GM19324 (cell line): ENCODE data around the gene SMAD2.

Experiments used
- ATAC-seq: cut with Tn5 transposase; IDR thresholded peaks from one replicate; pipeline ENCODE4 v1.9.1; 2021; ENCODE audit warnings: mild to moderate bottlenecking, moderate library complexity; ENCODE audit not compliant: unreplicated experiment, low FRiP score

Gene SMAD2

DNA sequence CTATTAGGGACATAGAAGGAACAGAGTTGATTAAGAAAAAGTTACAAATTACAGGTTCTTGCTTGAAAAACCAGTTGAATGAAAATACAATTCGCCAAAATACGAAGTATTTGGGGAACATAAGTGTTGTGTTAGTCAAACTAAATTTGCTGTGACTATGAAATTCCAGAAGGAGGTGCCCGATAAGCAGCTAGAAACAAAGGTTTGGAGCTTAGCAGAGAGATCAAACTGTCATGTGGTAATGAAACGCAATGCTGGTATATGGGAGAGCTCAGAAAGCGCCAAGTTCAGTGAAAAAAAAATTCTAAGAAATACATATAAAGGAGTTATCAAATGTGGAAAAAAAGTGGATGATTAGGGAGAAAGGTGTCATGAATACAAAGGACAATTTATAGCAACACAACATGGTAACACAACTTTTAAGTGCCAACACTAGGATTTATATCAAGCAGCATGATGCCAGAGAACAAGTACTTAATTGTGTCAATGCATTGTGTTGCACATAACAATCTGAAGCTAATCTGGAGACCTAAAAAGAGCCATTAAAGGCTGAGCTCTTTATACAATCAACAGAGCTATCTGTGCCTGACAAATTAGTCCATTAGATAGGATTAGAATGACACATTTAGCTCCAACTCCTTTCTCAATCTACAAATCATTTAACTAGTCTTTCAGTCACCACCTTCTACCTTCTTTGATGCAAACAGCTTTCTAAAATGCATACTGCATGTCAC, 31.2 kb downstream of the SMAD2 start:
- ATAC-seq = no peak

DNA sequence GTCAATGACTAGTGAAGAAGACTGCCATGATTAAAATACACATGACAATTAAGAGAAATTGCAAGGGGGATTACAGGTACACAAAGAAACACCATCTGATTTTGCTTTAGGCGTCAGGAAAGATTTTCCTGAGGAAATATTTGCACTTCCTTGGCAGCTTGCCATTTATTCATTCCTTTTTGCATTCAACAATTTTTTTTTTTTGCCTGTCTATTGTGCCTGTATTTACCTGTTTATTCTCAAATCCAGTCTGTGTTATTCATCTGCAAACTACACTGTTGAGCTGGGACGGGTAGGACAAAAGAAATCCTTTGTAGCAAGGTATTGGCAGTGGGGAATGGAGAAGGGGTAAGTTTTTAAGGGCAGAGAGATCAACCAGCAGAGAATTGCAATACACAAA, 31.8 kb downstream of the SMAD2 start:
- ATAC-seq = no peak

DNA sequence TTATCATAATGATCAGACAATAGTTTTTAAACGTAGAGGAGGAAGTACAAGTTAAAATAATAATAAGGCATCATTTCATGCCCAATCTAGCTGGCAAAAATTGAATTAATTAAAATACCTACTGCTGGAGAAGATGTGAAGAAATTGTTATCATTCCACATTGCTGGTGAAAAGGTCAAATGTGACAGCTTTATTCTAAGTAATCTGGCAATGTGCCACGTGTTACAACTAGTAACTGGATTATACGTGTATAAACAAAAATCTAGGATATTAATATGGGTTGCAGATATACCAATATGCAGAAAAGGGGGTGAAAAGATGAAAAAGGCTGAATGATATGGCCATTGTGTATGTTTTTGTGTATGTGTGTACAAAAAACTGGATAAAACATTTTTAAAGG, 32.4 kb downstream of the SMAD2 start:
- no peak for ATAC-seq

DNA sequence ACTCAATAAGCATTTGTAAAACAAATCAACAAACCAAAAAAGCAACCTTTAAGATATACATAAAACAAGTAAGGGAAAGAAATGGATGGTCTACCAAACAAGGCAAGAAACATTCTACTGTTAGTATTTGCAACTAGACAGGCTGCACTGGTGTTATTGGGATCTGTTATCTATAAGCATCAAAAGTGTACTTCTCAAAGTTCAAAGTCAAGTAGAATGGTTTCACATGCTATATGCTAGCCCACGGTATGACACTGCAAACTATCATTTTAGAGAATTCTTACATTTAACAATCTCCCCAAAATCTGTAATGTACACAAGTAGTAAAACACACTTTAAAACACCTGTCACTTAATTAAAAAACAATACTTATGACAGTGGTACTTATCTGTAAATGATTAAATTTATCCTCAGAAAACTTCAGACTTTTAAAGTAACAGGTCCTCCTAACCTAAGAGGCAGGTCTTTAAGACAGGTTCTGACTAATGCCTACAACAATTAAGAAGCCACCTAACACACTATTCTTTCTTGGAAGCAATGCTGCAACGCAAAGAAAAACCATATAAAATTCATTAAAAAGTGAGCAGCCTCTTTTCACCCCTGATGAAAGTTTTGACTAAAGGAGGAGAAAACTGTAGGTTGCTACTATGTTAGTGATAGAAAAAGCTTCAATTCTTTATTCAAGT, 34.8 kb downstream of the SMAD2 start:
- ATAC-seq = no peak

DNA sequence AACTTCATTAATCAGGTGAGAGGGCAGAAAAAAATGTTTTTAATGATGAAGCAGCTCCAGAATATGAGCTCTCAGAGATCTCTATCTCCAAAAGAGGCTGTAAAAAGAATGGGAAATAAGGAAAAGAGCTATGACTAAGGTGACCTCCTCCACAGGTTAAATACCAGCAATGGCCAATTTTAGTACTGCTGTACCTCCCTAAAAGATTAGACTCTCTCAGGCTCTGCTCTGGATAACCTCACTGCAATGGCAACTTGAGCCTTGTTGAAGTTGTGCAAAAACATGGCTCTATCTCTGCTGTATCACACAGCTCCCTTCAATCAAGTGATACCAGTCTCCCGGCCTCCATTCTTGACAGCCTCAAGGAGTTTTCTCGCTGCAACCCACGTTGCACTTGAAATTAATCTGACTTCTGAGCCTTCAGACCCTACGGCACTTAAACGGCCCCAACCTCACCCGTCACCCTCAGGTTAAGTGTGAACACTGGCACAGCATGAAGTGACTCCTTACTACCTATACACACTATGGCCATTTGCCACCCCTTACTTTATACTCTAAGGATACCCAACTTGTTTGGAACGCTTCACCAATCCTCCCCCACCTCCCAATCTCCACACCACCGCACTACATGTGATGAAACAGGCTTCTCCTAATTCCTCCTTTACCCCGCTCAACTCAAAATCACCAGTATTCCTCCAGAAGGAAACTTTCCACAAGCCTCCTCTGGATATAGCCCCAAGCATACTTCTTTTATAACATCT, 36.3 kb downstream of the SMAD2 start:
- no peak for ATAC-seq

DNA sequence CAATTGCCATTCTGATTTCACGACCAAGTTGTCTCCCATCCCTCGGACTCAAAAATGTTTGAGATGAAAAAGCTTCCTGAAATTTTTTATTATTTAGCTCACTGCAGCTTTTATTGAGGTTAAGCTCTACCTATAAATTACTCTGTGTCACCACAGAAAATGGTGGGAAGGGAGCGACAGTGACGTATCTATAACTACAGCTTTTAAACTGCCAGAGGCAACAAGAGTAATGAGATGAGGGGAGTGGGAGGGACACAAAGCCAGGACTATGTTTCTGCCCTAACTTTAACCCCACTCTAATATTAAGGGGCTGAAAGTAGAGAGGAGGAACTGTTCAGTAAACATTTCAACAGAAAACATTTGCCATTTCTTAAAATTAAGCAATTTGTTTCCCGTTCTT, 37.4 kb downstream of the SMAD2 start:
- no peak for ATAC-seq

DNA sequence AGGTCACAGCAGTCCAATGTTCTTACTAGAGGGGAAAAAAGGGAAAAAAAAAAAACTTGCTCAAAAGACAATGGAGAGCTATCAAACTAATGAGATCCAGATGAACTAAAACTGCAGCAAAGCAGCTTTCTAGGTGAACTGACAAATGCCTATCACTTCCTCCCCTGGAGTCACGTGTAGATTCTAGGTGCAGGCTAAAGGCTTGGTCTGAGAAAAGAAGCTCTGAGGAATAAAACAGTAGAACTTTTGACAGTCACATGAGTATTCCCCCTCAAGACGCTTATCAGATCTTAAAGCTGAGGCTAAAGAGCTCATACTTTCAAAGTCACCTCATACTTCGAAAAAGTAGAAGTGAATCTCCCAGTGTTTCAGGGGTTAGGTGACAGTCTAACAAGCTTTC, 42.3 kb downstream of the SMAD2 start:
- ATAC-seq = no peak

DNA sequence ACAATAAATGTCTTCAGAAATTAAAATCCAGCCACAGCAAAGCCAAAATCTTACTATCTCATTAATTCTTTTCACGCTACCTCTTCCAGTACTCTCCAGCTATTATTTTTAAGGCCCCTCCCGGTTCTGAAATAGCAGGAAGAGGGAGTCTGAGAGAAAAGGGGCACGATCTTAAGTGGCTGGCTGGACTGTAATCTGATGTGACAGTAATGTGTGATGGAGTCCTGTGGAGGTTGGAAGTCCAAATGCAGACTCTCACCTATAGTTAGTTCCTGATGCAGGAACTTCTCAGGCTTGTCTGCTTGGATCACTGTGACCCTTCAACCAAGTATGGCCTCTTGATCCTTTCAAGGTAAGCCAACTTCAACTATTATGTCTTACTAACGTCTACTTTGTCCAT, 43.2 kb downstream of the SMAD2 start:
- no peak for ATAC-seq

DNA sequence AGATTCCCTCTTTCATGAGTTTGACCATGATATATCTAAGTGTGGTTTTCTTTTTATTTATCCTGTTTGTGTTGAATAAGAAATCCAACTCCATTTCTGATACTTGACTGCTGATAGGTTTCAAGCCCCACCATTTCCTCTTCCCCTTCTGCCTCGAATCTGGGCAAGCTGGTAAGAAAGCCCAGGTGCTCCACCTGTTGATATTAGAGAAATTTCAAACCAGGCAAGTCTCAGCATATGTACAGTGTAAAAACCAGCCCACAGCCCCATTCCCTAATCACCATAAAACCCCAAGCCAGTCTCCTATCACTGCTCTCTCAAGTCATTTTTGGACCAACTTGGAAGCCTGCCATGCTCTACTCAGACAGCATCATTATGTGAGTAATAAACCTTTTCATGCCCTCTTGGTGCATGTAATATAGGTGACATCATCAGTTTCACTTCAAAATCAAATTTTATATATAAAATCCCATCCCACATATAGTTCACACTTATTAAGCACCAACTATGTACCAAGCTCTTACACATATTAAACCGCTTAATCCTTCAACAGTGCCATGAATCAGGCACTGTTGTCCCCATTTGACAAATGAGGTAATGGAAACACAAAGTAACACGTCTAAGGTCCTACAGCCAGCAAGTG, 46.6 kb downstream of the SMAD2 start:
- no peak for ATAC-seq

DNA sequence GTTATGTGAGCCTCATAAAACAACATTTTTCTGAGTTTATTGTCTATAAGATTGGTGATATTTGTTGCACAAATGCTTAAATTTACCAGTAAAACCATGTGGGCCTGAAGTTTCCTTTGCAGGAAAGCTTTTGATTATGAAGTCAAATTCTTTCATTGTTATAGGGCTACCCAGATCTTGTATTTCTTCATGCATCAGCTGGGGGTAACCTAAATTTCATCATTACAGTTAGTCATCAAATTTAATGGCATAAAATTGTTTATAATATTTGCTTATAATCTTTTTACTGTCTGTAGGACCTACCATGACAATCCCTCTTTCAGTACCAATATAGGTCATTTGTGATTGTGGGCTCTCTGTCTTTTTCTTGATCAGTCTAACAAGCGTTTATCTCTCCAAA, 47.8 kb downstream of the SMAD2 start:
- no peak for ATAC-seq

DNA sequence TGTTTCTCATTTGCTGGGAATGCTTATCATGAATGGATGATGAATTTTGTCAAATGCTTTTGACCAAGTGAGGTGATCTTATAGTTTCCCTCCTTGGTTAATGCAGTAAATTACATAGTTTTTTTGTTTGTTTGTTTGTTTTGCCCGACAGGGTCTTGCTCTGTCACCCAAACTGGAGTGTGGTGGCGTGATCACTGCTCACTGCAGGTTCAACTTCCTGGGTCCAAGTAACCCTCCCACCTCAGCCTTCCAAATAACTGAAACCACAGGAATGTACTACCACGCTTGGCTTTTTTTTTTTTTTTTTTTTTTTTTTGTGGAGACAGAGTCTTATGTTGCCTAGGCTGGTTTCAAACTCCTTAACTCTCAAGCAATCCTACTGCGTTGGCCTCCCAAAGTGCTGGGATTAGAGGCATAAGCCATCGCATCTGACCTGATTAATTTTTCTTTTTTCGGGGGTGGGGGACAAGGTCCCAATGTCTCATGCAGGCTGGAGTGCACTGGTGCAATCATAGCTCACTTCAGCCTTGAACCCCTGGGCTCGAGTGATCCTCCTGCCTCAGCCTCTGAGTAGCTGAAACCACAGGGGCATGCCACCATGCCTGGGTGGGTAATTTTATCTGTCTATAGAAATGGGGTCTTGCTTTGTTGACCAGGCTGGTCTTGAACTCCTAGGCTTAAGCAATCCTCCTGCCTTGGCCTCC, 48.6 kb downstream of the SMAD2 start:
- no peak for ATAC-seq

DNA sequence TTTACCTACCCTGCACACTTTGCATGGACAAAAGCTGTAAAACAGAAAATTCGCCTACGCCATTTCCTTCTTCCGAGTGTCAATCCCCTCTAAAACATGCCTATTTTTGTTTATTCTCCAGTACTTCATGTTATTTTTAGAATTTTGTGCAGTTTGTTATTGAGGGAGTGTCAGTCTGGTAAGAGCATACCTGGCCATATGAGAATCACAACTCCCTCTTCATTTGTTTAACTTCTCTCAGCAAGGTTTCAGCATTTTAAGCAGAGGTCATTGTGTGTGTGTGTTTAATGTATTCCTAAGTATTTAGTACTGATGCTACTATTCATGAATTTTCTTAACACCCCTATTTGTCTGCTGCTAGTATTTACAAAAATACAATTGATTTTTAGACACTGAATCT, 49.4 kb downstream of the SMAD2 start:
- ATAC-seq = no peak

DNA sequence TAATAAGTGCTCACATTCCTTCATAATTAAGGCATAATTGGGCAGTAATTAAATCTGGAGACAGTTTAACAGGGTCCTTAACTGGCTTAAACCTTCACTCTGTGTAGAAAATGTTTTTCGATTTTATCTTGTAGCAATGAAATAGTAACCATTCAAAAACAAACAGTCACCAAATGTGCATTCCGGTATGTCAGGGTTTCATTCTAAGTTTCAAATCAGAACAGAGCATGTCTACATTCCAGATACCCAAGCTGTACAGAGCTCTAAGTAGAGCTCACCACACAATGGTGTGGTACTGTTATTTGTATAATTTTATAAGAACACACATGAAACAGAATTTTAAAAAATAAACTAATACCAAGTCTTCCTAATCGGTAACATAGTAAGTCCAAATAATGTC, 52.6 kb downstream of the SMAD2 start:
- no peak for ATAC-seq

DNA sequence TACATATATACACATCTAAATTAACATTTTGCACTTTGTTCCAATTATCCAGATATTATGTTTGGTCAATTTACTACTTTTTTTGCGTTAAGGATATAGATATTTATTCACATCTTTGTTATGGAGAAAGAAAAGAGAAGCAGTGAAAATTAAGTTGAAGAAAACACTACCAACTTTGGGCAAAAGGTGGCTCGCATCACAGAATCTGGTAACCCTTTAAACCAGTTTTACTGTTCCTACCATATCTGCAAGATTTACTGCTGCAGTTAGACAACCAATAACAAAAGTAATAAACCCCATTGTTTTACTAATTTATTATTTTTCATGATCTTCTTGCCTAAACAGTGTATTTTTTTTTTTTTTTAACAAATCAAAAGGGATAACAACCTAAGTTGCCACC, 53.6 kb downstream of the SMAD2 start:
- ATAC-seq = no peak

DNA sequence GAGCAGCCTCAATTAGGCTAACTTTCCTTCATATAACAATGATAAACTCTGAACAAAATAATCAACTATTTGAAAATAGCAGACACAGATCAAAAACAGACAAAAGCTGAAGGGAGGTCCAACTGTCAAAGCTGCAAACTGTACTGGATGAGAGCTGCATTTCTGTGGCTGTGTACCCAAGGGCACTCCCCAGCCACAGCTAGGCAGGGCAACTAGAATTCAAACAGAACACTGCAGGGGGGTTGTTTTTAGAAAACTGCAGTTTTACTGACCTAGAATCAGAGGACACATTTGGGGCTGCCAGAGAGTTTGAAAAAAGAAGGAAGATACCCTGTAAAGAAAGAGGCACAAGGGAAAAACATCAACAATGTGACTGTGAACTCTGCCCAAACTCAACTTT, 56.8 kb downstream of the SMAD2 start:
- ATAC-seq = no peak

DNA sequence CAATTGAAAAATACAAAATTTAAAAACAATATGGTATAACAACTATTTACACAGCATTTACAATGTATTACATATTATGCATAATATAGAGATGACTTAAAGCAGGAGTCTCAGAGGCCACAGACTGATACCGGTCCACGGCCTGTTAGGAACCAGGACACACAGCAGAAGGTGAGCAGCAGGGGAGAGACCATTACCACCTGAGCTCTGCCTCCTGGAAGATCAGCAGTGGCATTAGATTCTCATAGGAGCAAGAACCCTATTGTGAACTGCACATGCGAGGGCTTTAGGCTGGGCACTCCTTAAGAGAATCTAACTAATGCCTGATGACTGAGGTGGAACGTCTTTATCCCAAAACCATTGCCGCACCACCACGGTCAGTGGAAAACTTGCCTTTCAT, 58.0 kb downstream of the SMAD2 start:
- no peak for ATAC-seq

DNA sequence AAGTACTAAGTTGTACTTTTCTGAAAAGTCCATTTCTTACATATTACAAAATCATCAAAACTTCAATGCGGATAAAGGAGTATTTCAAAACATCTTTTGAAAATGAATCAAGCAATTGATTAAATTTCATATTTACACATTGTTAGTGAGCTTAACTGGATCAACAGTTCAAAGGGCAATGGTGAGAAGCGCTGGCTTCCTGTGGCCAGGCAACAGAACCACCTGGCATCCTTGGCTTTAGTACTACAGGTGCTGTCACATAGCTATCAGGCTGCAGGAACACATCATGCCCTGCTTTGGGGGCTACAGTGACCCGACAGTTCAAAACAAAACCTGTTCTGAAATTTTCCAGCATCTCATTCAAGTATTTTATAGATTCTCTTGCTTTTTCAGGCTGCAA, 59.2 kb downstream of the SMAD2 start:
- ATAC-seq = no peak

DNA sequence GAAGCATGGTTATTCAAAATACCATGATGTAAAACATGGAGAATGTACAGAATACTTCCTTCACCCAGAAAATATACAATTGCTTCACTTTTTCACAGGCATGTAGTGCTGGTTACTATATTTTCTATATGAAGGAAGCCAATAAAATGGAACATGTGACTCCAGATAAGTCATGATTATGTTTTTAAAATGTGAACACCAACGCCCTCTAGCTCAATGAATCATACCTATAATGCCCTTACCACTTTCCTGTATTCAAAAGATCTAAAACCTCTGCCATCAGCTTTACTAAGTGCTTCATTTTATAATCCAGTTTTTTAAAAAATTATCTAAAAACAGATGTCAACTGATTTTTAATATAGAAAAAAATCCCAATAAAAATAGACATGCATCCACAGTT, 59.9 kb downstream of the SMAD2 start:
- no peak for ATAC-seq

DNA sequence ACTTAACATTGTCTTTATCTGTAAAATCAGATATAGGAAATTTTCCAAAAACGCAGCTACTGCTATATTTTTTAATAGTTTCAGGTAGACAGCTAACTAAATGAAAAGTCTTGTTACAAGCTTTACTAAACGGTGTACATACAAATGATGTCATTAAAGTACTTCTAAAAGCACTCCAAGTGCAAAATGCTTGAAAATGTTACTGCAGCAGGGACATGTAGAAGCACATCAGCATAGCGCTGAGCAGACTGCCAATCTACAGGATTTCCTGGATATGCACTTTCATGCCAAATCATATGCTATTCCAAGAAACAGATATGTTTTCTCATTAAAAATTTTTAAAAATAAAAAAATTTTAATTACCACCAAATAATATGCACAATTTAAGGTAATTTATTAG, 61.7 kb downstream of the SMAD2 start:
- ATAC-seq = no peak

DNA sequence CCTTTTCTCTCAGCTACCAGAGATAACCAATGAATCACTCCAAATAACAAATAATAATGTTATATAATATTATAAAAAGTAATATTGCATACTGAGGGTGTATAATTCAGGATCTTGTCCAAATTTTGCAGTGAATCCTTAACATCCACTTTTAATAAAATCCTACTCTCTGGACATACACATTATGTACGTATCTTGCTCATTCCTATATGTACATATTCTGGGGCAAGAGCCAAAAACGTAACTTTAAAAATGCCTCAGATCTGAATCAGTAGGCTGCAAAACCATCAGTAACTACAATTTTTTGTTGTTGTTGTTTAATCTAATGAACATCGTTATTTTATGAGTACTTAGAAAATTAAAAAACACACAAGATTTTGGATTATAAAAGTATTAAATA, 65.3 kb downstream of the SMAD2 start:
- no peak for ATAC-seq

DNA sequence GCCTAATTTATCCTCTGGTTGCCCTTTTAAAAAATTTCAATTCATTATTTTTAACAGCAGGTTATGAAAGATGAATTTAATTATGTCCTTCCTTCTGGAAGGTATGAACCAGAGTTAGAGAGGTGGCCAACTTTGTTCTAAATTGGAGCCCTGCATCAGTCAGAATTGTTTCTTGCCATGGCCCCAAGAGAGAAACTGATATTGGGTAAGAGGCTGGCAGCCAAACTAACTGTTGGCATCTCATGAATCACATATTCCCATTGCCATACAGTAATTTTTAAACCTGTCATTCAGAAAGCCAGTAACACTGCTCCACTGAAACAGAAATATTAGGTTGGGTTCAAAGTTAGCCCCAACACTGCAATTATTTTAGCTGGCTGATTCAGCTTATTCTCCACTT, 67.4 kb downstream of the SMAD2 start:
- no peak for ATAC-seq
